Loucy (cell line): ENCODE measurements around the gene WNT11.

Experiments used
- CTCF ChIP-seq: fragments of 200-600 bp; sonication (generic); conservative IDR thresholded peaks from 2 replicates; pipeline ENCODE4 v1.5.1; 2014; ENCODE audit warnings: mild to moderate bottlenecking, antibody characterized with exemption, low read length
- EZH2phosphoT487 ChIP-seq: fragments of 200-600 bp; IDR thresholded peaks from 2 replicates; pipeline ENCODE4 v1.6.1; 2018; ENCODE audit warnings: antibody characterized with exemption, mild to moderate bottlenecking, moderate library complexity, borderline replicate concordance

GRCh38 chr11:76203131-76203925 lies 3.0 kb downstream of the WNT11 start:
- no peak for TF ChIP-seq CTCF
- no peak for TF ChIP-seq EZH2phosphoT487
